Omental fat pad (tissue), 4 donors: ENCODE measurements around the gene RFX1. TPM values are rescaled to one million over a fixed set of nuclear protein-coding genes. Genes with fewer than 3 reads are reported as not detected.

ENCODE experiments used
- ATAC-seq: fragments of 150-250 bp; one replicate; pipeline ENCODE4 v1.9.1; 2016; ENCODE audit warnings: mild to moderate bottlenecking, moderate library complexity; ENCODE audit not compliant: low FRiP score
- DNase-seq: peaks from one replicate; pipeline ENCODE4 v3.0.0-alpha.2; 2019; ENCODE audit warnings: low spot score
- total RNA-seq, 4 donors: library from RNA; depleted of rRNA; stranded (reverse); fragments of >200 nt; gene quantifications; one replicate each; pipeline ENCODE4 v1.1.0, GENCODE V29; 2016
- TF ChIP-seq, protein P1 (sequence below), 3 donors: fragments of 450-650 bp; IDR thresholded peaks; one replicate each; pipeline ENCODE4 v1.5.1; 2016 to 2017; ENCODE audit warnings: antibody characterized with exemption in 3 of 3, mild to moderate bottlenecking in 3 of 3, moderate library complexity in 2 of 3

RFX1 gene
- total RNA-seq, 4 donors from 2014 or later, result 2.8 to 7.6 (median 3.2) TPM

DNA sequence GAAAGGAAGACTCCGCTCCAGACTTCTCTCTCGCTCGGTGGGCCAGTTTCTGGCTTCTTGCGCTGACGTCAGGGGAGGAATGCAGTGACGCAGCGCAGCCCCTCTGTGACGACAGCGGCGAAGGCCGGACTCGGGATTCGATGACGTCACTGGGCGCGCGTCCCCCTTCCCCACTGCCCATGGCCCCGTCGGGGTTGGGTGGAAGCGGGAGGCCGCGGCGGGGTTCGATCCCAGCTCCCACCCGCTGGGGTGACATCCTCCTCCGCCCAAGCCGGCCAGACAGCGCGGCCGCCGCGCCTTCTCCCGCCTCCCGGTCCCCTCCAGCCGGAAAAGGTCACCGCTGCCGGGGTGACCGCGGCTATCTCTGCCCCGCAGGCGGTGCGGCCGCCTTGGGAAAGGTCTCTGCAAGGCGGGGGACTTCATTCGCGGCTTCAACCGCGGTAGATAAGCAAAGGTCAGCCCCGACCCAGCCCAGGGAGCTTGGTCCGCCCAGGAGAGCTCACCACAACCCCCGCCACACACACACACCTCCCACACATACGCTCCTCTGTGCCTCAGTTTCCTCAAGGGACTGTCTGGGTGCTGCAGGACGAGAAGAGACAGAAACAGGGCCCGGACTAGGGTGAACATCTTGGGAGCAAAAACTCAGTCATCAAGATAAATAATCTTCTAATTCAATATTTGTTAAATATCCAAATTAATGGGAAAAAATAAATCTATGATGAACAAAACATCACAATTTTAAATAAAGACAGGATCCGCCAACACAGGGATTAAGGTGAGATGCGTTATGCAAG is 844 bp upstream of the RFX1 start:
- TF ChIP-seq, protein P1, sequence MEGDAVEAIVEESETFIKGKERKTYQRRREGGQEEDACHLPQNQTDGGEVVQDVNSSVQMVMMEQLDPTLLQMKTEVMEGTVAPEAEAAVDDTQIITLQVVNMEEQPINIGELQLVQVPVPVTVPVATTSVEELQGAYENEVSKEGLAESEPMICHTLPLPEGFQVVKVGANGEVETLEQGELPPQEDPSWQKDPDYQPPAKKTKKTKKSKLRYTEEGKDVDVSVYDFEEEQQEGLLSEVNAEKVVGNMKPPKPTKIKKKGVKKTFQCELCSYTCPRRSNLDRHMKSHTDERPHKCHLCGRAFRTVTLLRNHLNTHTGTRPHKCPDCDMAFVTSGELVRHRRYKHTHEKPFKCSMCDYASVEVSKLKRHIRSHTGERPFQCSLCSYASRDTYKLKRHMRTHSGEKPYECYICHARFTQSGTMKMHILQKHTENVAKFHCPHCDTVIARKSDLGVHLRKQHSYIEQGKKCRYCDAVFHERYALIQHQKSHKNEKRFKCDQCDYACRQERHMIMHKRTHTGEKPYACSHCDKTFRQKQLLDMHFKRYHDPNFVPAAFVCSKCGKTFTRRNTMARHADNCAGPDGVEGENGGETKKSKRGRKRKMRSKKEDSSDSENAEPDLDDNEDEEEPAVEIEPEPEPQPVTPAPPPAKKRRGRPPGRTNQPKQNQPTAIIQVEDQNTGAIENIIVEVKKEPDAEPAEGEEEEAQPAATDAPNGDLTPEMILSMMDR (IDR thresholded peaks at IDR 0.05), result no peak
- ATAC-seq (peak; percentile 45), DNase-seq (peak; percentile 70)

DNA sequence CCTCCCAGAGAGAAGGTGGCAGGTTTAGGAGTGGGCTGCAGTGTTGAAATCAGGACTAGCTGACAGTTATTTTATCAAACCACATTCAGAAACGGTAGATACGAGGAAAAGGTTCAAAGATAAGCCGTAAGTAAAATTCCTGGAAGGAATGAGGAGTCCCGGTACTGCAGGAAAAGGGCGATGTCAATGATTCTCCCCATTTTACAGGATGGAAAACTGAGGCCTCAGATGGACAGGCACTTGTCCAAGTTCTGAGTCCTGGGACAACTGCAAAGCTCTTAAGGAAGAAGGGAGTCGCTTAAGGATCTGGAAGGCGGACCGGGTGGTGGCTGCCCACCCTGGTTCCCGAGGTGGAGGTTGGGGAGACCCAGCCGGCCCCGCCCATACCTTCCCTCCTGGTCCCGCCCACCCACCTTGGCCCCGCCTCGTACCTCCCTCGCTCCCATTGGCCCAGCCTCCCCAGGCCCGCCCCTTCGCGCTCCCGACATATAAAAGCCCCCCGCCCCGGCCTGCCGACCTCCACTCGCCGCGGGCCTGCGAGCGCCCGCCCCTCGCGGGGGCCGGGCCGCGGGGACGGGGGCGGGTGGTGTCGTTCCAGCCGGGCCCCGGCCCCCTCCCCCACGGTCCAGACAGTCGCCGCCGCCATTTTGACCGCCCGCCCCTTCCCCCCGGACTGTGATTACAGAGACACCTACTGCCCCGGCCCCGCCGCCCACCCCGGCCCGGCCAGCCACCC is 603 bp downstream of the RFX1 start:
- DNase-seq (peak; percentile 84), ATAC-seq (peak; percentile 78)
- TF ChIP-seq, protein P1 (IDR thresholded peaks at IDR 0.05), result no peak

DNA sequence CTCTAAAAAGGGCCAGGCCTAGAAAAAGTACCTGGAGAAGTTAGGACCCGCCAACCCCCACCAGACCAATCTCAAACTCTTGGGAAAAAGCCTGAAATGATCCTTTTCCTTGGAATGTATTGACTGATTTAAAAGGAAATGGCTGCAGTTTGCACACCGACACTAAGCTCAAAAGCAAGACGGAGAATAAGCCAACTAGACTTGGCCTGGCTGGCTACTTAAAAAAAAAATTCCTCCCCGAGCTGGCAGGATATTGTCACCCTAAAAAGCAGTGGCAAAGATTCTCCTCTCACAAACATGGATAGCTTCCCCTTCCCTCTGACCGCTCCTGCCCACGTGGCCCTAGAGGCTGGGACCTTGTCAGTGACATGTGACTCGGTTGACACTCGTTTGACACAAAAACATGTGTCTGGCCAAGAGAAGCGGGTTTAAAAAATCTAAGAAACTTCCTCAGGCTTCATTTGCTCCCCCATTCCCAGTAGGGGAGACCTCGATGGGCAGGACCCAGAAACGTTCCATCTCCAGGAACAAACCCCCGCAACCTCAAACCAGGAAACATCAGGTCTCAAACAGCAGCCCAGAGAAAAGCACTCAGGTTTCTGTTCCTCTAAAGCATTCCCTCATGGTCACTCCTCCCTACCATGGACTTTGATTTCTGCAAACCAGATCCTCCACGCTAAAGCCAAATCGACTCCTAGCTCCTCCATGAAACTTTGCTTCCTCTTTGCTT is 1.3 kb downstream of the RFX1 start:
- TF ChIP-seq, protein P1 (IDR thresholded peaks at IDR 0.05), result no peak
- no peak for DNase-seq

DNA sequence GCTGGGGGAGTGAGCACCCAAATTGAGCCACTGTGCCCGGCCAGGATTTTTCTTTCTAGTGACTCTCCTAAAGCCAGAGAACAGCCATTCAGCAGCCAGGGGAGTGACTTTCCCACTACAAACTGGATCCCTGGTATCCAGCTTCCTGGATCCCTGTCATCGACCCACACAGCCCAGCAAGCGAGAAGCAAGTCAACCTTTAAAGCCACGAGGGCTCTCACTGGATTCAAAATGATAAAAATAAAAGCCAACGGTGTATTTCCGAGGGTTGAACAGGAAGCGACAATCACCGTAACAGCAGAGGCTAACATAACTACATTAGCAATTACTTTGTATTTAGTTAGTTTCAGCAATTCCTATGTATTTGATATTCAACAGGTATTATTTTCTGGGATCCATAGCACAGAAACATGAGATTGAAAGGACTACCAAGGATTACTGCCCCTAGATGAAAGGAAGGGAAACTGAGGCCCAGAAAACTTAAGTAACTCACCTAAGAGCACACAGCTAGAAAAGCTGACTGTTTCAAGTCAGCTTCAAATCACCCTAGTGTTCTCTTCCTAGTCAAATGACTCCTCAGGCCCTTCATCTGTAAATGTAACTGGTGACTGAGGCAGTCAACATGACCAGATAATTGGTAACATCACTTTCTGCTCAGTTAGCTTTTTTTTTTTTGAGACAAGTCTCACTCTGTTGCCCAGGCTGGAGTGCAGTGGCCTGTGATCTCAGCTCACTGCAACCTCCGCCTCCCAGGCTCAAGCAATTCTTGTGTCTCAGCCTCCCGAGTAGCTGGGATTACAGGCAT is 2.7 kb downstream of the RFX1 start:
- DNase-seq (no peak), ATAC-seq (no peak)
- TF ChIP-seq, protein P1 (IDR thresholded peaks at IDR 0.05), result no peak

More for the DNA sequence above, 1.3 kb downstream of the RFX1 start:
- ATAC-seq, result no peak

DNA sequence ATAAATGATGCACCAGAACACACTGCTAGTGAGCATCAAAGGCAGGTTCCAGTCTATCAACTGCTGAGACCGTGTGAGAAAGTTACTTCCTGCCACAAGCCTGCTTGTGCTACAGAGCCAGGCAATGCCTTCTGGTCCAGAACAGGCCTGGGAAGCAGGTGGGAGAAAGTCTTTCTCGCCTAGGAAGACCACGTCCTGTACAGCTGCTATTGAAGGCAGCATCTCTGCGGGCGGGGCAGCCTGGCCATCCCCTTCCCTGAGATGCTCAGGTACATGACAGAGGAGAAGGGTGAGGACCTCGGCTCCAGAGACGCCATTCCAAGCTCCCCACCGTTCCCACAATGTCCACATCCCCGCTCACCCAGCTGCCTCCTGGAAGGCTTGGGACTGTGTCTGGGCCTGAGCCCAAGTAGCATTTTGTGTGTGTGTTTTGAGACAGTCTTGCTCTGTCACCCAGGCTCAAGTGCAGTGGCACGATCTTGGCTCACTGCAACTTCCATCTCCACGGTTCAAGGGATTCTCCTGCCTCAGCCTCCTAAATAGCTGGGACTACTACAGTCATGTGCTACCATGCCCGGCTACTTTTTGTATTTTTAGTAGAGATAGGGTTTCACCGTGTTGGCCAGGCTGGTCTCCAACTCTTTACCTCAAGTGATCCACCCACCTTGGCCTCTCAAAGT is 3.4 kb downstream of the RFX1 start:
- DNase-seq, result no peak
- TF ChIP-seq, protein P1 (IDR thresholded peaks at IDR 0.05), result no peak

More for the DNA sequence above, 3.4 kb downstream of the RFX1 start:
- ATAC-seq, result no peak
